Transverse colon (tissue), 4 donors: ENCODE measurements around the gene LILRB3. TPM values are rescaled to one million over a fixed set of nuclear protein-coding genes. Genes with fewer than 3 reads are reported as not detected.

Experiments
- DNase-seq: peaks from one replicate; pipeline ENCODE4 v3.0.0-alpha.2; 2019
- H3K27ac ChIP-seq, 4 donors: fragments of 200-600 bp; sonication (generic); 2 replicates each; pipeline ENCODE4 v1.5.1; 2016 to 2018; ENCODE audit warnings: inconsistent platforms in 4 of 4
- H3K27me3 ChIP-seq: fragments of 200-600 bp; sonication (generic); 2 replicates; pipeline ENCODE4 v1.5.1; 2017; ENCODE audit warnings: inconsistent platforms
- H3K36me3 ChIP-seq, 4 donors: fragments of 200-600 bp; sonication (generic); 2 replicates each; pipeline ENCODE4 v1.5.1; 2017 to 2019; ENCODE audit warnings: inconsistent platforms in 4 of 4
- H3K4me1 ChIP-seq, 4 donors: fragments of 200-600 bp; sonication (generic); 2 replicates each; pipeline ENCODE4 v1.5.1; 2017 to 2020; ENCODE audit warnings: inconsistent platforms in 4 of 4
- H3K4me3 ChIP-seq, 4 donors: fragments of 200-600 bp; sonication (generic); 1 replicate in 1 of 4; 2 replicates in 3 of 4; pipeline versions ENCODE4 v1.5.1 to v1.6.1; 2017 to 2019; ENCODE audit warnings: inconsistent platforms in 4 of 4
- H3K9me3 ChIP-seq, 2 donors: fragments of 200-600 bp; sonication (generic); 2 replicates each; pipeline ENCODE4 v1.5.1; 2017 to 2019; ENCODE audit warnings: inconsistent platforms in 2 of 2
- EP300 ChIP-seq: sonication (generic); formaldehyde crosslinking; IDR thresholded peaks from one replicate; pipeline ENCODE4 v1.6.1; 2017; ENCODE audit warnings: antibody characterized with exemption, low read depth
- POLR2A ChIP-seq: fragments of 450-650 bp; IDR thresholded peaks from one replicate; pipeline ENCODE4 v1.6.1; 2016; ENCODE audit warnings: antibody characterized with exemption, mild to moderate bottlenecking, moderate library complexity
- POLR2AphosphoS5 ChIP-seq, 3 donors: sonication (generic); formaldehyde crosslinking; IDR thresholded peaks; one replicate each; pipeline ENCODE4 v1.6.1; 2016; ENCODE audit warnings: antibody characterized with exemption in 3 of 3
- WGBS, 2 donors: methylation state at CpG; one replicate each; pipeline ENCODE4 v1.1.5; 2018; ENCODE audit warnings: low coverage in 1 of 2; 5-methylcytosine and 5-hydroxymethylcytosine counted together
- in situ Hi-C, 4 donors: fragments of 200-750 bp; cut with MboI; loops; one replicate each; pipeline versions ENCODE4 v1.15.0 to v1.15.1; 2017; ENCODE audit warnings: low sequenced_read_pairs in 3 of 4, low pct_ligation_motif_present in 1 of 4, low pct_unique_long_range_greater_than_20kb in 1 of 4
- intact Hi-C: fragments of 100-400 bp; cut with DNase I; formaldehyde crosslinking; loops from one replicate; pipeline ENCODE4 v1.15.1; 2023; ENCODE audit warnings: low total_unique reads
- total RNA-seq, 4 donors: library from RNA; depleted of rRNA; stranded (reverse); fragments of >200 nt; gene quantifications; one replicate each; pipeline ENCODE4 v1.1.0, GENCODE V29; 2016
- TF ChIP-seq, protein P1 (sequence below), 5 experiments: fragments of 200-600 bp in 3 of 5; fragments of 450-650 bp in 2 of 5; sonication (generic) in 3 of 5; IDR thresholded peaks; 1 replicate in 2 of 5; 2 replicates in 3 of 5; pipeline ENCODE4 v1.5.1; 2016 to 2017; ENCODE audit warnings: antibody characterized with exemption in 5 of 5, inconsistent platforms in 3 of 5, mild to moderate bottlenecking in 2 of 5, moderate library complexity in 1 of 5

The LILRB3 gene
- total RNA-seq, 4 donors from 2014 or later = 2.2 to 7.6 (median 4.6) TPM

DNA sequence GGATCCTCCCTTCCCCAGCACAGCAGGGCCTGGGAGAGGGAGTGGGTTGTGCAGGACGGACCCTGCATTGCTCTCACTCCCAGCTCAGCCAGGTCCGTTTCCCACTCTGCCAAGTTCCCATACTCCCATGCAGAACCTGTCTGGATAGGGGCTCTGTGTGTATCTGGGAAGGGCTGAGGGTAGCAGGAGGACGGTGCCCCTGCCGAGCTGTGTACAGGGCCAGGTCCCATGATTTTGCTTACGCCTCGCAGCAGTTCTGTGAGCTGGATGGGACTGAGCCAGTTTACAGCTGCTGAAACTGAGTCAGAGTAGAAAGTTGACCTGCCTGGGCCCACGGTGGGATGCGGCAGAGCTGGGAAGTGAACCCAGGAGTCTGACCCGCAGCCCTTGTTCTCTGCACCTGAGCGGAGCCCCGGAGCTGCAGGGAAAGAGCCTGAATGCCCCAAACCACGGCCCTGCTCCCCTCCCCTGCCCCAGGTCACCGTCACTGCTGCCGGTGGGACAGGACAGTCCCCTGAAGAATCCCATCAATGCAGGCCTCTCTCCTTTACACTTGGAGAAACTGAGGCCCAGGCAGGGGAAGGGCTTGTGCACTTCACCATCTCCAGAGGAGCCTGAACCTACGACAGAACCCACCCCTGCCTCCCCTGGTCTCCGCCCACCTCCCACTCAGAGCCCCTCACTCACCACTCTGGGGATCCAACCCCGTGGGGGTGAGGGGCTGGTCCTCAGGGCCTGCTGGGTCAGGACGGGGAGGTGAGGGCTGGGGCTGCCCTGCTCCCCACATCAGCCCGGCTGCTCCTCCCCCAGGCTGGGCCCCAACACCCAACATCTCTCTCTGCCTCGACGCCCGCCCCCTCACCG is 30.8 kb upstream of the LILRB3 start:
- no peak overlapping the region for H3K4me3 ChIP-seq
- intact Hi-C loops (no loop called here), in situ Hi-C loops (no loop called here)
- no peak overlapping the region for H3K27ac ChIP-seq
- 68% methylated on average over 23 of the region's 23 CpGs; no CpG with 5 or more reads in 1 of the 2 donors for WGBS, 2 donors
- no peaks in the 10 kb centered on the region for H3K36me3 ChIP-seq
- no peaks in the 10 kb centered on the region for H3K4me1 ChIP-seq
- TF ChIP-seq, protein P1, sequence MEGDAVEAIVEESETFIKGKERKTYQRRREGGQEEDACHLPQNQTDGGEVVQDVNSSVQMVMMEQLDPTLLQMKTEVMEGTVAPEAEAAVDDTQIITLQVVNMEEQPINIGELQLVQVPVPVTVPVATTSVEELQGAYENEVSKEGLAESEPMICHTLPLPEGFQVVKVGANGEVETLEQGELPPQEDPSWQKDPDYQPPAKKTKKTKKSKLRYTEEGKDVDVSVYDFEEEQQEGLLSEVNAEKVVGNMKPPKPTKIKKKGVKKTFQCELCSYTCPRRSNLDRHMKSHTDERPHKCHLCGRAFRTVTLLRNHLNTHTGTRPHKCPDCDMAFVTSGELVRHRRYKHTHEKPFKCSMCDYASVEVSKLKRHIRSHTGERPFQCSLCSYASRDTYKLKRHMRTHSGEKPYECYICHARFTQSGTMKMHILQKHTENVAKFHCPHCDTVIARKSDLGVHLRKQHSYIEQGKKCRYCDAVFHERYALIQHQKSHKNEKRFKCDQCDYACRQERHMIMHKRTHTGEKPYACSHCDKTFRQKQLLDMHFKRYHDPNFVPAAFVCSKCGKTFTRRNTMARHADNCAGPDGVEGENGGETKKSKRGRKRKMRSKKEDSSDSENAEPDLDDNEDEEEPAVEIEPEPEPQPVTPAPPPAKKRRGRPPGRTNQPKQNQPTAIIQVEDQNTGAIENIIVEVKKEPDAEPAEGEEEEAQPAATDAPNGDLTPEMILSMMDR (IDR thresholded peaks at IDR 0.05) = no peak
- TF ChIP-seq EP300 (no peak), POLR2A (no peak), POLR2AphosphoS5 (IDR thresholded peaks at IDR 0.05) (no peak)
- peaks cover 29% of the 10 kb centered on the region for H3K27me3 ChIP-seq
- no peaks in the 10 kb centered on the region for H3K9me3 ChIP-seq
- DNase-seq = no peak

GRCh38 chr19:54252845-54253244 is 30.0 kb upstream of the LILRB3 start:
- H3K27ac ChIP-seq = no peak overlapping the region
- H3K27me3 ChIP-seq = peaks cover 29% of the 10 kb centered on the region
- no peaks in the 10 kb centered on the region for H3K9me3 ChIP-seq
- H3K4me3 ChIP-seq = no peak overlapping the region
- H3K4me1 ChIP-seq = no peaks in the 10 kb centered on the region
- in situ Hi-C loops (no loop called here), intact Hi-C loops (no loop called here)
- no peaks in the 10 kb centered on the region for H3K36me3 ChIP-seq
- no peak for DNase-seq
- TF ChIP-seq, protein P1 (IDR thresholded peaks at IDR 0.05) = no peak
- TF ChIP-seq EP300 = no peak
- TF ChIP-seq POLR2AphosphoS5 (IDR thresholded peaks at IDR 0.05) = no peak
- TF ChIP-seq POLR2A = no peak
- 74% methylated on average over 11 of the region's 11 CpGs; no CpG with 5 or more reads in 1 of the 2 donors for WGBS, 2 donors

- no peak overlapping the region for H3K4me3 ChIP-seq
- H3K27ac ChIP-seq = no peak overlapping the region
- in situ Hi-C loops = no loop called here
- TF ChIP-seq EP300 = no peak
- intact Hi-C loops = no loop called here
- H3K4me1 ChIP-seq = no peaks in the 10 kb centered on the region
- no peaks in the 10 kb centered on the region for H3K9me3 ChIP-seq
- no peak for DNase-seq
- 67 to 88% methylated on average over 3 to 9 of the region's 9 CpGs for WGBS, 2 donors
- H3K27me3 ChIP-seq = peaks cover 29% of the 10 kb centered on the region
- H3K36me3 ChIP-seq = no peaks in the 10 kb centered on the region
Observed at GRCh38 chr19:54252243-54252642, 29.4 kb upstream of the LILRB3 start.

- Histone ChIP-seq H3K9me3 (no peaks in the 10 kb centered on the region), H3K36me3 (no peaks in the 10 kb centered on the region), H3K27me3 (peaks cover 12% of the 10 kb centered on the region), H3K4me3 (no peak overlapping the region), H3K4me1 (no peaks in the 10 kb centered on the region), H3K27ac (no peak overlapping the region)
- DNase-seq = peak; percentile 36
- intact Hi-C loops = no loop called here
- WGBS, 2 donors = 50% methylated on average over 8 of the region's 8 CpGs; no CpG with 5 or more reads in 1 of the 2 donors
- no peak for TF ChIP-seq EP300
- TF ChIP-seq, protein P1 (IDR thresholded peaks at IDR 0.05) = no peak
- TF ChIP-seq POLR2A = no peak
- TF ChIP-seq POLR2AphosphoS5 (IDR thresholded peaks at IDR 0.05) = no peak
- in situ Hi-C loops = no loop called here
Observed at GRCh38 chr19:54248016-54248601, 25.3 kb upstream of the LILRB3 start.
